ENCODE measurements around the gene TMEM187. TPM values are rescaled to one million over a fixed set of nuclear protein-coding genes. Genes with fewer than 3 reads are reported as not detected.

TMEM187 gene
- total and polyA plus RNA-seq, 2 experiments from 2014 or later: 8.7 to 12.1 TPM

DNA sequence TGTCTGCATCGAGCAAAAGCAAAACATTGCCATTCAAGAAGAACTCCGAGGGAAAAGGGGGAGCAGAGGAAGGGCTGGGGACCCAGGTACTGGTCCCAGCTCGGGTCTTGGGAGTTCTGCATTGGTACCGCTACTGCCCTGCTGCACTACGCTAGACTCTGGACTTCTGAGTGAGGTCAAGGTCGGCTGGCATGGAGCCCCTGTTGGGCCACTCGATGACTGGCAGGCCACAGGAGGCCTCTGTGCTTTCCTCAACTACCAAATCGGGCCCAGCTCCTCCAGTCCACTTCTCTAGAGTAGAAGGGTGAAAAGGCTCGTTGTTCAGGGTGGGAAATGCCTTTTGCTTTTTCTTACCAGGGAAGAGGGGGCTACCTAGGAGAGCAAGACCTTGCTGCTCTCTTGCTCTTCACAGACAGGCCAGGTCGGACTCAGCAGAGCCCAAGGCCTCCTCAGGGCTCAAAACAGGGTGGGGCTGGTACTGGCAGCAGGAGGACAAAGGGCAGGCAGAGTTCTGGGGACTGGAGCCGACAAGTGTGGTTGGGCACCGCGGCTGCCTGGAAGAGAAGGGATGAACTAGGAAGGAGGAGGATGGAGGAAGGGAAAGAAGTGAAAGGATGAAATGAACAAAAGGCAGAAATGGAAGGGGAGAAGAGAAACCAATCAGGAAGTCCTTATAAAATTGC is 56.1 kb downstream of the TMEM187 start:
- Histone ChIP-seq H3K27me3 (no peaks in the 10 kb centered on the region), H3K9me2 (replicated peaks; ENCODE audit: insufficient read depth) (no peaks in the 10 kb centered on the region), H3K27ac (no peak overlapping the region), H4K20me1 (ENCODE audit: insufficient read depth, poor library complexity, severe bottlenecking) (no peaks in the 10 kb centered on the region), H3K36me3 (replicated peaks; ENCODE audit: insufficient read depth, low read depth) (no peaks in the 10 kb centered on the region), H3K4me2 (no peak overlapping the region), H3K4me1 (ENCODE audit: insufficient read depth) (no peaks in the 10 kb centered on the region), H3K79me2 (no peaks in the 10 kb centered on the region), H2AFZ (no peak overlapping the region), H3K4me3 (no peak overlapping the region), H3K9me3 (ENCODE audit: low read depth) (no peaks in the 10 kb centered on the region)
- 75% methylated on average over 13 of the region's 13 CpGs for WGBS (ENCODE audit: low lambda C conversion rate, missing lambda C conversion rate)
- TF ChIP-seq, protein P1, sequence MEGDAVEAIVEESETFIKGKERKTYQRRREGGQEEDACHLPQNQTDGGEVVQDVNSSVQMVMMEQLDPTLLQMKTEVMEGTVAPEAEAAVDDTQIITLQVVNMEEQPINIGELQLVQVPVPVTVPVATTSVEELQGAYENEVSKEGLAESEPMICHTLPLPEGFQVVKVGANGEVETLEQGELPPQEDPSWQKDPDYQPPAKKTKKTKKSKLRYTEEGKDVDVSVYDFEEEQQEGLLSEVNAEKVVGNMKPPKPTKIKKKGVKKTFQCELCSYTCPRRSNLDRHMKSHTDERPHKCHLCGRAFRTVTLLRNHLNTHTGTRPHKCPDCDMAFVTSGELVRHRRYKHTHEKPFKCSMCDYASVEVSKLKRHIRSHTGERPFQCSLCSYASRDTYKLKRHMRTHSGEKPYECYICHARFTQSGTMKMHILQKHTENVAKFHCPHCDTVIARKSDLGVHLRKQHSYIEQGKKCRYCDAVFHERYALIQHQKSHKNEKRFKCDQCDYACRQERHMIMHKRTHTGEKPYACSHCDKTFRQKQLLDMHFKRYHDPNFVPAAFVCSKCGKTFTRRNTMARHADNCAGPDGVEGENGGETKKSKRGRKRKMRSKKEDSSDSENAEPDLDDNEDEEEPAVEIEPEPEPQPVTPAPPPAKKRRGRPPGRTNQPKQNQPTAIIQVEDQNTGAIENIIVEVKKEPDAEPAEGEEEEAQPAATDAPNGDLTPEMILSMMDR (IDR thresholded peaks at IDR 0.05; ENCODE audit: poor library complexity): no peak
- TF ChIP-seq EZH2 (IDR thresholded peaks at IDR 0.05; ENCODE audit: borderline replicate concordance) (no peak), EZH2phosphoT487 (IDR thresholded peaks at IDR 0.05; ENCODE audit: low read depth, severe bottlenecking, unreplicated experiment) (no peak)
- no peak for DNase-seq (ENCODE audit: low spot score)

DNA sequence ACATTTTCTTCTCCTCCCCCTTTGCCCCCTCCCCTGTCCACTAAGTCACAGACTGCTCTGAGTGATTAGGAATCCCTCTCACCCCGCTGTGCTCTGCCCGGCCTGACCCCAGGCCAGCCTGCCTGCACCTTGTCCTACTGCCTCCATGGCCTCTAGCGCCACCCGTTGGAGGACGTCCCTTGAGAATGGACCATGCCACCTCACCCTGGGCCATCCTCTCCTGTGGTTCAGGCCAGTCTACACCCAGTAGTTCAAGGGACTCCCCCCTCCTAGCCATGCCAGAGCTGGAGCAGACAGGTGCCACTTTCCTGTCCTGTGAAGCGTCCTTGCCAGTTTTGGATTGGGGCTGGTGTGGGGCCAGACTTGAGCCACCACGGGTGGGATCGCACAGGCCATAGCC is 56.9 kb downstream of the TMEM187 start:
- H3K4me3 ChIP-seq: no peak overlapping the region
- no peak overlapping the region for H3K27ac ChIP-seq
- H3K36me3 ChIP-seq (replicated peaks; ENCODE audit: insufficient read depth, low read depth): no peaks in the 10 kb centered on the region

DNA sequence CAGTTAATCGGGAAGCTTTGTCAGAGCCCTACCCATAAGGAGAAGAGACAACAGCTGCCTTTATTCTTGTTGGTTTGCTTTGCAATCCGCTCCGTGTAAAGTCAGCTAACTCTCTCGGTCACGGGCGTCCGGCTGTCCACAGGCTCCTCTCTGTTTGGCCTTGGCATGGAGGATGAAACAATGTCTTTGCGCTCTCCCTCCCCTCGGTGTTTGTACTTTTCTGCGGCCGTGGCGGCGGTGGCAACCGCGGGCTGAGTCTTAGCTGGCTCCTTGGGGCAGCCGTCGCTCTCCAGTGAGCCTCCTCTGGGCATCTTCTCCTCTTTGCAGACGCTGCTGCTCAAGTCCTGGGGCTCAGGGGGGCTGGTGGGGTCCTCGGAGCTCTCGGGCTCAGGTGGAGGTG is 57.7 kb downstream of the TMEM187 start:
- no peak overlapping the region for H3K4me2 ChIP-seq
- H3K79me2 ChIP-seq: peaks cover 9% of the 10 kb centered on the region
- no peak overlapping the region for H3K4me3 ChIP-seq
- DNase-seq (ENCODE audit: low spot score): no peak
- TF ChIP-seq EZH2 (IDR thresholded peaks at IDR 0.05; ENCODE audit: borderline replicate concordance): no peak
- TF ChIP-seq, protein P1 (IDR thresholded peaks at IDR 0.05; ENCODE audit: poor library complexity): no peak
- TF ChIP-seq EZH2phosphoT487 (IDR thresholded peaks at IDR 0.05; ENCODE audit: low read depth, severe bottlenecking, unreplicated experiment): no peak
- H3K4me1 ChIP-seq (ENCODE audit: insufficient read depth): no peaks in the 10 kb centered on the region
- H3K9me3 ChIP-seq (ENCODE audit: low read depth): no peaks in the 10 kb centered on the region
- H3K27me3 ChIP-seq: no peaks in the 10 kb centered on the region
- H3K27ac ChIP-seq: no peak overlapping the region
- H2AFZ ChIP-seq: no peak overlapping the region
- H3K36me3 ChIP-seq (replicated peaks; ENCODE audit: insufficient read depth, low read depth): no peaks in the 10 kb centered on the region
- no peaks in the 10 kb centered on the region for H3K9me2 ChIP-seq (replicated peaks; ENCODE audit: insufficient read depth)
- H4K20me1 ChIP-seq (ENCODE audit: insufficient read depth, poor library complexity, severe bottlenecking): no peaks in the 10 kb centered on the region
- WGBS (ENCODE audit: low lambda C conversion rate, missing lambda C conversion rate): 87% methylated on average over 20 of the region's 20 CpGs

More for the DNA sequence above, 56.9 kb downstream of the TMEM187 start:
- H3K4me1 ChIP-seq (ENCODE audit: insufficient read depth): no peaks in the 10 kb centered on the region
- H3K9me3 ChIP-seq (ENCODE audit: low read depth): no peaks in the 10 kb centered on the region
- no peak overlapping the region for H3K4me2 ChIP-seq
- peaks cover 1% of the 10 kb centered on the region for H3K79me2 ChIP-seq
- no peaks in the 10 kb centered on the region for H3K27me3 ChIP-seq
- DNase-seq (ENCODE audit: low spot score): no peak
- 85% methylated on average over 8 of the region's 8 CpGs for WGBS (ENCODE audit: low lambda C conversion rate, missing lambda C conversion rate)
- no peaks in the 10 kb centered on the region for H4K20me1 ChIP-seq (ENCODE audit: insufficient read depth, poor library complexity, severe bottlenecking)
- TF ChIP-seq EZH2phosphoT487 (IDR thresholded peaks at IDR 0.05; ENCODE audit: low read depth, severe bottlenecking, unreplicated experiment): no peak
- TF ChIP-seq, protein P1 (IDR thresholded peaks at IDR 0.05; ENCODE audit: poor library complexity): no peak
- H2AFZ ChIP-seq: no peak overlapping the region
- no peaks in the 10 kb centered on the region for H3K9me2 ChIP-seq (replicated peaks; ENCODE audit: insufficient read depth)
